AG04449 (cell line): ENCODE results near the gene ROBO2.

Experiments used
- CTCF ChIA-PET: fragments of 350-600 bp; formaldehyde crosslinking; extraction: SDS; loops from one replicate; lab custom pipeline; 2021; ENCODE audit warnings: antibody characterized with exemption; lab: Yijun Ruan, JAX
- POLR2A ChIA-PET: fragments of 400-600, 350-600 bp; formaldehyde crosslinking; extraction: SDS; loops from one replicate; lab custom pipeline; 2020; ENCODE audit warnings: antibody characterized with exemption, inconsistent platforms; lab: Yijun Ruan, JAX
- DNase-seq: peaks from one replicate; pipeline ENCODE4 v3.0.0-alpha.2; 2010; ENCODE audit warnings: low read depth, low spot score
- H3K4me3 ChIP-seq: 2 replicates; pipeline ENCODE4 v1.5.1; 2011; ENCODE audit warnings: low read depth, mild to moderate bottlenecking, control low read depth, low read length
- TF ChIP-seq, protein P1 (sequence below): IDR thresholded peaks from one replicate; pipeline ENCODE4 v1.5.1; 2011; ENCODE audit warnings: mild to moderate bottlenecking, moderate library complexity, low read length, control low read depth, inconsistent platforms; ENCODE audit not compliant: insufficient read depth; ENCODE audit errors: missing control alignments

The ROBO2 gene

DNA sequence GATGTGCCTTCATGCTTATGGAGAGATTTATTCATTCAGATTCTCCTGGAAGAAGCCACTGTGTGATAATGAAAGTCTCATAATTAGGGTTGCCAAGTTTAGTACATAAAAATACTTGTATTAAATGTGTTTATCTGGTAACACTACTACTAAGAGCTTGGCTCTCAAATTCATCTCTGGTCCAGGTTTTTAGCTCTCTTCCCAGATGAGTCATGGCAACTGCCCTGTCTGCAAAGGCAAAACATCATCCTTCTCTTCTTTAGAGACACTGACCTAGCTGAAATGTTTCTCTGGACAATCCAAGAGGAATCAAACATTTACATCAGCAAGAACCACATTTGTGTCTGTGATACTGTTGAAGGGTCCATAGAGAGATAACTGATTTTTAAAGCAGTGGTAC, 269.6 kb downstream of the ROBO2 start:
- H3K4me3 ChIP-seq = no peak overlapping the region
- no peak for DNase-seq
- ChIA-PET CTCF (interaction anchor here (1.1 to 1.6 kb wide), 2 partner anchors 10 to 11 kb away, joined by 3 to 6 read pairs; no protein-coding TSS in a partner anchor), POLR2A (no interaction called here)
- TF ChIP-seq, protein P1, sequence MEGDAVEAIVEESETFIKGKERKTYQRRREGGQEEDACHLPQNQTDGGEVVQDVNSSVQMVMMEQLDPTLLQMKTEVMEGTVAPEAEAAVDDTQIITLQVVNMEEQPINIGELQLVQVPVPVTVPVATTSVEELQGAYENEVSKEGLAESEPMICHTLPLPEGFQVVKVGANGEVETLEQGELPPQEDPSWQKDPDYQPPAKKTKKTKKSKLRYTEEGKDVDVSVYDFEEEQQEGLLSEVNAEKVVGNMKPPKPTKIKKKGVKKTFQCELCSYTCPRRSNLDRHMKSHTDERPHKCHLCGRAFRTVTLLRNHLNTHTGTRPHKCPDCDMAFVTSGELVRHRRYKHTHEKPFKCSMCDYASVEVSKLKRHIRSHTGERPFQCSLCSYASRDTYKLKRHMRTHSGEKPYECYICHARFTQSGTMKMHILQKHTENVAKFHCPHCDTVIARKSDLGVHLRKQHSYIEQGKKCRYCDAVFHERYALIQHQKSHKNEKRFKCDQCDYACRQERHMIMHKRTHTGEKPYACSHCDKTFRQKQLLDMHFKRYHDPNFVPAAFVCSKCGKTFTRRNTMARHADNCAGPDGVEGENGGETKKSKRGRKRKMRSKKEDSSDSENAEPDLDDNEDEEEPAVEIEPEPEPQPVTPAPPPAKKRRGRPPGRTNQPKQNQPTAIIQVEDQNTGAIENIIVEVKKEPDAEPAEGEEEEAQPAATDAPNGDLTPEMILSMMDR = no peak

DNA sequence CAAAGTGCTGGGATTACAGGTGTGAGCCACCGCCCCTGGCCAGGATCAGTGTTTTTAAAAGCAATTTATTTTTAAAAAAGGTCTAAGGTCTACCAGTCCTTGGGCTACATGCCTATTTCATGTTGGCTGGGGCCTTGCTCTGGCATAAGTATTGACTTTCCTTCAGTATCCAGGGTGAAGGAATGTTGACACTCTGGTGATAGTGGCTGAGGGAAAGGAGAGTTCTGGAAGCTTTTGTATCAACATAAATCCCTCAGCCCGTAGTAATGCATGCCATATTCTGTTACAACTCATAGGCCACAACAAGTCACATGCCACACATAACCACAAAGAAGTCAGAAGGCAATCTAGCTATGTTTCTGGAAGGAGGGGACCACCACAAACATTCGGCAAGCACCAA, 273.9 kb downstream of the ROBO2 start:
- POLR2A ChIA-PET = no interaction called here
- CTCF ChIA-PET = no interaction called here
- DNase-seq = no peak
- H3K4me3 ChIP-seq = no peak overlapping the region
- TF ChIP-seq, protein P1 = no peak

DNA sequence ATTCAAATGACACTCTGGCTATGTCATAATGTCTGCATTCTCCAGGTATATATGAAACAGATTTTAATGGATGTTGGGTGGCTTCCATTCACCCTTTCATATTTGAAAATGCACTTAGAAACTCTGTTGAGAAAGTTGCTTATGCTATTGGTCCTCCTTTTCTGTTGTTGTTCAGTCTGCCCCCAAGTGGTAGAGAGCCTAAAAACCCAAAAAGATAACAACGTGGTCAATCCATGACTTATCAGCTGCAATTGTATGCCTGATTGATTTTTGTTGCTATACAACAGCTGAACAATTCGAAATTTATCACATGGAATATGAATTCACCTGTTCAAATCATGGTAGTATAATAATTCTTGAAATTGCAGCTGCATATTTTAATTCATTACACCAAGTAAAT, 279.8 kb downstream of the ROBO2 start:
- POLR2A ChIA-PET = no interaction called here
- CTCF ChIA-PET = interaction anchor here (0.8 to 2.3 kb wide), 9 partner anchors 9 to 283 kb away, joined by 3 to 10 read pairs (median 5); no protein-coding TSS in a partner anchor
- TF ChIP-seq, protein P1 = peak; percentile 2
- H3K4me3 ChIP-seq = no peak overlapping the region
- no peak for DNase-seq

DNA sequence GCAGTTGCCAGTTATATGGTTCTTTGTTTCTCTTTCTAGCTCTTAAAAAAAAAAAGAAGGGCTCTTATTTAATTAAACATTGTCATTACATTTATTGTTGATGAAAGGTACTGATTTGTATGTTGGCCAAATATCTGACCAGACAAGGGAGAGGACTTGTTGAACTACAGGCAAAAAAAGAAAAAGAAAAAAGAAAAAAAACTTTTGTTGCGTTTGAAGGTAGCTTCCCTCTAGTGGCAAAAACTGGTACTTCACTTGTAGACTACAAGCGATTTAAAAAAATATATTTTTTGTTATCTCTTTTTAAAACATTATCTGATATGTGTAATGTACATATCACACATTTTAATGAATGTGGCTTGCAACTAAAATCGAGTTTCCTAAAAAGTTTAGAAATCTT, 280.6 kb downstream of the ROBO2 start:
- ChIA-PET CTCF (interaction anchor here (0.8 to 2.3 kb wide), 9 partner anchors 9 to 283 kb away, joined by 3 to 10 read pairs (median 5); no protein-coding TSS in a partner anchor), POLR2A (no interaction called here)
- no peak overlapping the region for H3K4me3 ChIP-seq
- TF ChIP-seq, protein P1 = peak; percentile 36
- DNase-seq = no peak

DNA sequence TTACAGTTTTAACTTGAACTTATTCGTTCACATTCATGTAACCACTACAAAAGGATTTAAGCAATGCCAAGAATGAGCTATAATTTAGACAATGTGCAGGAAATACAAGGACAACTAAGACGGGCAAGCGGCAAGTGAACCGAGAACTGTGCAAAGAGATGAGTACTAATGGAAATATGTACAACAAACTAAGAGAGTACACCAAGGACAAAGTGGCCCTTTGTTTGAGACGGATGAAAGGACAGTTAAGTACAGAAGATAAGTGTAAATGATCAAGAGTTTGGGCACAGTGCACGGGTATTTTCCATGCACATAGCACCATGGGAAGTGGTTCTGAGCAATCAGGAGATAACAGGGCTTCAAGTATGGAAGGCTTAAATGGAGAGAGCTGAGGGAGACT, 281.7 kb downstream of the ROBO2 start:
- DNase-seq = no peak
- ChIA-PET CTCF (interaction anchor here (1.5 to 2.0 kb wide), 3 partner anchors 8 to 1504 kb away, joined by 3 to 8 read pairs (median 4); no protein-coding TSS in a partner anchor), POLR2A (no interaction called here)
- H3K4me3 ChIP-seq = no peak overlapping the region
- TF ChIP-seq, protein P1 = no peak

DNA sequence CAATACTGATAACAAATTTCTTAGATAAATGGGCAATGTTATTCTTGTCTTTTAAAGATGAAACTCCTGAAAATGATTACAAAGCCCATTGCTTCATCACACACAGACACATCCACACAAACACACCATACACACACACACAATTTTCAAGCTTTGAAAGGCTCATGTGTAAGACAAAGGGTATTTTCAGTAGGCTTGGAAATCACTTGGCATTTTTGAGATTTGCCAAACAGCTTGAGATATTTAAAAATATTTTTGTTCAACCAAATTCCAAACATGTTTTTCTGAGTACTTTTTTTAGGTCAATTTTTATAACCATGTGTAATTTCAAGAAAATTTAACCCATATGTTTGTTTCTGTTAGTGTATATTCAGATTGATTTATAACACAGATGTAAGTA, 283.7 kb downstream of the ROBO2 start:
- TF ChIP-seq, protein P1 = no peak
- ChIA-PET POLR2A (no interaction called here), CTCF (no interaction called here)
- no peak for DNase-seq
- no peak overlapping the region for H3K4me3 ChIP-seq
